A204.1 (cell line): ENCODE measurements around the gene TEX22.

Source experiments
- FAIRE-seq: peaks from 2 replicates; lab custom pipeline; 2012; peaks lifted over from hg19 to GRCh38; lab: Jason Lieb, UNC

Gene TEX22

DNA sequence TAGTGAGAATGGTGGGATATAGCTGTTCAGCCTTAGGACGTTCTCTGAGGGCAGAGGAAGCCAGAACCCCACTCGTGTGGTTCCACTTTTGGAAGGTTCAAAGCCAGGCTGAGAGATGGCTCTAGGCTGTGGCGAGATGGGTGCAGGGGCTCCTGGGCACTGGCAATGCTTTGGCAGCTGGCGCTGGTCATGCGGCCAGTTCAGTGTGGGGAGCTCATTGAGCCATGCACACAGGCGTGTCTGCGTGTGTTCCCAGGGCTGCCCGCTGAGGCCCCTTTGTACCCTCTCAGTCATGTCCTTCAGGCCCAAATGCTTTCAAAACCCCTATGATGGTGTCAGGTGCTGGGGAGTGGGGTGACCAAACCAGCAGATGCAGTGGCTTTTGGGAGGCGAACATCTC, 1.7 kb downstream of the TEX22 start:
- FAIRE-seq, result no peak

DNA sequence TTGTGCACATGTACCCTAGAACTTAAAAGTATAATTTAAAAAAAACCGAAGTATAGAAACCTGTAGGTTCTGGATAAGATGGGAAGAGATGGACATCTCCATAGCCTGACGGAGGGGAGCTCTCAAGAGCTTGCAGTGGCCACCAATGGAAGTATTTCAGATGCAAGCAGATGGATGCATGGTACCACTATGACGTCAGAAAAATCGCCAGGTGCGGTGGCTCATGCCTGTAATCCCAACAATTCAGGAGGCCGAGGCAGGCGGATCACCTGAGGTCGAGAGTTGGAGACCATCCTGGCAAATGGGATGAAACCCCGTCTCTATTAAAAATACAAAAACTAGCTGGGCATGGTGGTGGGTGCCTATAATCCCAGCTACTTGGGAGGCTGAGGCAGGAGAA, 3.4 kb downstream of the TEX22 start:
- no peak for FAIRE-seq

DNA sequence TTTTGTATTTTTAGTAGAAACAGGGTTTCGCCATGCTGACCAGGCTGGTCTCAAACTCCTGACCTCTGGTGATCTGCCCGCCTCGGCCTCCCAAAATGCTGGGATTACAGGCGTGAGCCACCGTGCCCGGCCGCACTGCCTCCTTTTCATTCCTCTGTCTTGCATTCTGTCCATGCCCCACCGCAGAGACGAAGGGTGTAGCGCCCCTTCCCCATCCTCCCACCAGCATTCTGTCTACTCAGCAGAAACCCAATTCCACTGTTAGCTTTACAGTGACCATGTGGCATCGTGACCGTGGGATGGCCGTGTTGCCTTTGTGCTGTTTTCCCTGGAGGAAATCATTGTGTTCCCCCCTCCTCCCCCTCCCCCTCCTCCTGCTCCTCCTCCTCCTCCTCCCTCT, 10.3 kb downstream of the TEX22 start:
- FAIRE-seq, result no peak

DNA sequence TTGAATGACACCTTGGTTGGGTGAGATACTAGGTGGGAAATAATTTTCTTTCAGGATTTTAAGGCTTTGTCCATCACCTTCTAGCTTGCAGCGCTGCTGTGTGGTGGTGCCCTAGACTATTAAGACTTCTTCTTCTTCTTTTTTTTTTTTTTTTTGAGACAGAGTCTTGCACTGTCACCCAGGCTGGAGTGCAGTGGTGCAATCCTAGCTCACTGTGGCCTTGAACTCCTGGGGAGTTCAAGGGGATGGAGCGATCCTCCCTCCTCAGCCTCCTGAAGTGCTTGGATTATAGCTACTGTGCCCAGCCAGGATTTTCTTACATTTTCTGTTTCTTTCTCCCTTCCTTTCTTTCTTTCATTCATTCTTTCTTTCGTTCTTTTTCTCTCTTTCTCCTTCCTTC, 11.0 kb downstream of the TEX22 start:
- no peak for FAIRE-seq

GRCh38 chr14:105410642-105411016, 12.3 kb downstream of the TEX22 start:
- FAIRE-seq, result no peak

- FAIRE-seq, result no peak
Observed at GRCh38 chr14:105411017-105411941, 12.9 kb downstream of the TEX22 start.

- no peak for FAIRE-seq
Observed at GRCh38 chr14:105411985-105412770, 13.8 kb downstream of the TEX22 start.

- no peak for FAIRE-seq
Observed at GRCh38 chr14:105412771-105413543, 14.6 kb downstream of the TEX22 start.

DNA sequence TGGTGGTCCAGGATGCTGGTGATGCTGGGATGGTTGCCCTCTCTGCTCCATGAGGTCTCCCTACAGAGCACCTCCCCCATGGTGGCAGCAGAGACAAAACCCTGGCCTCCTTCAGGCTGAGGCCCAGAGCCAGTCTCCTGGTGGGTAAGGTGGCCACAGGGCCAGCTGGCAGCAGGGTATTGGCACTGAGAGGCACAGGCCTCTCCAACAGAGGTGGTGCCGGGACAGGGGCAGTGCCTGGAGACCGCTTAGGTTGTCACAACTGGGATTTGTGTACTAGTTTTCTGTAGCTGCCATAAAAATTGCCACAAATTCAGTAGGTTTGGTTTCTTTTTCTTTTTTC, 15.2 kb downstream of the TEX22 start:
- no peak for FAIRE-seq

GRCh38 chr14:105414456-105415371, 16.4 kb downstream of the TEX22 start:
- FAIRE-seq, result no peak

- FAIRE-seq, result no peak
Observed at GRCh38 chr14:105415481-105416428, 17.4 kb downstream of the TEX22 start.

DNA sequence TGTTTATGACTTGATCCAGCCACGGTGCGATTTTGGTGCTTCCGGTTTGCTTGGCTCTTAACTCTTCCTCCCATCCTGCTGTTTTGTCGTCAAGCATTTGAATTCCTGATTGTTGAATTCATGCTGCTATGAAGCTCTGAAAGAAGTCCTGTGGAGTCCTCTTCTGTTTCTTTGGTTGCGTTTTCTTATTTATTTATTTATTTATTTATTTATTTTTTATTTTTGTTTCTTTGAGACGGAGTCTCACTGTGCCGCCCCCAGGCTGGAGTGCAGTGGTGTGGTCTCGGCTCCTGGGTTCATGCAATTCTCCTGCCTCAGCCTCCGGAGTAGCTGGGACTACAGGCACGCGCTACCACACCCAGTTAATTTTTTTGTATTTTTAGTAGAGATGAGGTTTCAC, 18.3 kb downstream of the TEX22 start:
- no peak for FAIRE-seq

GRCh38 chr14:105417690-105418121, 19.4 kb downstream of the TEX22 start:
- FAIRE-seq, result no peak

GRCh38 chr14:105418269-105419194, 20.2 kb downstream of the TEX22 start:
- no peak for FAIRE-seq

- no peak for FAIRE-seq
Observed at GRCh38 chr14:105419195-105420091, 21.1 kb downstream of the TEX22 start, which contains the start of gene MTA1. TSS of gene MTA1 (plus strand) at chr14:105419827. CDS start at chr14:105420036, 209 bp downstream.

GRCh38 chr14:105420101-105420973, 22.0 kb downstream of the TEX22 start:
- no peak for FAIRE-seq
